ENCODE measurements around the gene NBAS.
"Not testable (repeated sequence)": the region's sequence is repeated elsewhere in the genome, so short reads cannot be mapped to it uniquely, and the experiment has no call there.

Gene NBAS

GRCh38 chr2:15436195-15436594 lies 124.9 kb downstream of the NBAS start:
- H3K27ac Mint-ChIP-seq, result no peak overlapping the region
- H3K36me3 Mint-ChIP-seq (ENCODE audit: low read depth), result peaks cover 4% of the 10 kb centered on the region
- no peaks in the 10 kb centered on the region for H3K9me3 Mint-ChIP-seq
- no peaks in the 10 kb centered on the region for H3K27me3 Mint-ChIP-seq (ENCODE audit: low read depth)
- no peak overlapping the region for H3K4me3 Mint-ChIP-seq
- DNase-seq (ENCODE audit: low spot score), result no peak
- peaks cover 2% of the 10 kb centered on the region for H3K4me1 Mint-ChIP-seq (ENCODE audit: low read depth)

GRCh38 chr2:15435474-15435873 lies 125.7 kb downstream of the NBAS start:
- H3K27ac Mint-ChIP-seq, result no peak overlapping the region
- no peaks in the 10 kb centered on the region for H3K27me3 Mint-ChIP-seq (ENCODE audit: low read depth)
- no peak for DNase-seq (ENCODE audit: low spot score)
- no peaks in the 10 kb centered on the region for H3K9me3 Mint-ChIP-seq
- peaks cover 2% of the 10 kb centered on the region for H3K4me1 Mint-ChIP-seq (ENCODE audit: low read depth)
- H3K4me3 Mint-ChIP-seq, result no peak overlapping the region
- H3K36me3 Mint-ChIP-seq (ENCODE audit: low read depth), result peaks cover 4% of the 10 kb centered on the region

GRCh38 chr2:15432642-15433256 lies 128.4 kb downstream of the NBAS start:
- Mint-ChIP-seq H3K27me3 (ENCODE audit: low read depth) (no peaks in the 10 kb centered on the region), H3K4me1 (ENCODE audit: low read depth) (no peaks in the 10 kb centered on the region), H3K9me3 (no peaks in the 10 kb centered on the region), H3K36me3 (ENCODE audit: low read depth) (no peaks in the 10 kb centered on the region), H3K27ac (no peak overlapping the region), H3K4me3 (no peak overlapping the region)
- DNase-seq (ENCODE audit: low spot score), result no peak

GRCh38 chr2:15429032-15429431 lies 132.1 kb downstream of the NBAS start:
- Mint-ChIP-seq H3K27ac (no peak overlapping the region), H3K4me1 (ENCODE audit: low read depth) (no peaks in the 10 kb centered on the region), H3K36me3 (ENCODE audit: low read depth) (peaks cover 3% of the 10 kb centered on the region), H3K4me3 (no peak overlapping the region), H3K27me3 (ENCODE audit: low read depth) (no peaks in the 10 kb centered on the region), H3K9me3 (no peaks in the 10 kb centered on the region)
- no peak for DNase-seq (ENCODE audit: low spot score)

DNA sequence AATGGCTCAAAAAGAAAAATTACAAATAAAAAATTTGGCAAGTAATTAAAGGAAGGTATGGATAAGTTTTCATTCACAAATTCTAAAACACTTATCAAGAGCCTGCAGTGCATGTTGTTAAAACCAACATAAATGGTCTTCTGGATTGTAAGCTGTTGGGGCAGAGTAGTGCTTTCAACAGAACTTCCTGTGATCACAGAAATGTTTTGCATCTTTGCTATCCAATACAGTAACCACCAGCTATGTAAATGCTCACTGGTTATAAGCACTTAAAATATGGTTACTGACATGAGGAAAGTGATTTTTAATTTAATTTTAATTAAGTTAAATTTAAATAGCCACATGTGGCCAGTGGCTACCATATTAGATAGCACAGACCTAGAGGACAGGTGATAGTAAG lies 133.1 kb downstream of the NBAS start:
- peaks cover 3% of the 10 kb centered on the region for H3K36me3 Mint-ChIP-seq (ENCODE audit: low read depth)
- H3K9me3 Mint-ChIP-seq, result no peaks in the 10 kb centered on the region
- H3K4me3 Mint-ChIP-seq, result no peak overlapping the region
- H3K27me3 Mint-ChIP-seq (ENCODE audit: low read depth), result no peaks in the 10 kb centered on the region
- no peak for DNase-seq (ENCODE audit: low spot score)
- no peak overlapping the region for H3K27ac Mint-ChIP-seq
- H3K4me1 Mint-ChIP-seq (ENCODE audit: low read depth), result no peaks in the 10 kb centered on the region

DNA sequence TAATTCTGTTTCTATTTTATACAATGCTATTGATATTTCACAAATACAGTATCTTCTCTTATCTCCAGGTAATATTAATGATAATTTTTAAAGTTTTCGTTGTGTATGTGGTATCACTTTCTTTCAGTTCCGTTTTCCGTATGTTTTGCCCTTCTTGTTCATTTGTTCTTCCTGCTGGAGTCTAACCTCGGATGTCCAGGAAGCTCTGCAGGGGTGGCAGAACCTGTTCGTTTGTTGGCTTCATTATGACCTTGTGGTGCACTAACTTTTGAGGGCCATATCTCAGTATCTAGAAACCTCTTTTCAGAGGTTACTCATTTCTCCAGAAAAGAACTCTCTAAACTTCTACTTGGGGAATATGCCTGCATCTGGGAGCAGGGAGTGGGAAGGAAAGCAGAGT lies 134.5 kb downstream of the NBAS start:
- Mint-ChIP-seq H3K36me3 (ENCODE audit: low read depth) (peaks cover 3% of the 10 kb centered on the region), H3K27me3 (ENCODE audit: low read depth) (no peaks in the 10 kb centered on the region), H3K27ac (no peak overlapping the region), H3K4me1 (ENCODE audit: low read depth) (no peaks in the 10 kb centered on the region), H3K9me3 (no peaks in the 10 kb centered on the region), H3K4me3 (no peak overlapping the region)
- no peak for DNase-seq (ENCODE audit: low spot score)

DNA sequence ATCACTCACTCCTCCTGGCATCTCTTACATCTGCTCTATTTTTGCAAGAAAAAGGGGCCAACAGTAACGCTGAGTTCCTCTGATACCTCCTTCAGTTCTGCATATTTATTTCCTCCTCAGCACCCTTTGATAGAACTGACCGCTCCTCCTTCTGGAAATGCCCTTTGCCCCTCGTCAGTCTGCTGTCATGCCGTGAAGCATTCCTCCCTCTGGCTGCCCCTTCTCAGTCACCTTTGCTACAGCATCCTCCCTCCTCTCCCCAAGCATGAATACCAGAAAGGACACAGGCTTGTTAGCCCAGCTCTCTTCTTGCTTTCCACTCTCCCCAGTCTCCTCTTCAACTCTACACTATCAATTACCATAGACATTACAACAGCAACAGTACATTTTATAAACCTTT lies 135.4 kb downstream of the NBAS start:
- Mint-ChIP-seq H3K9me3 (no peaks in the 10 kb centered on the region), H3K4me1 (ENCODE audit: low read depth) (no peaks in the 10 kb centered on the region), H3K27me3 (ENCODE audit: low read depth) (no peaks in the 10 kb centered on the region), H3K27ac (no peak overlapping the region), H3K4me3 (no peak overlapping the region), H3K36me3 (ENCODE audit: low read depth) (peaks cover 3% of the 10 kb centered on the region)
- DNase-seq (ENCODE audit: low spot score), result no peak

GRCh38 chr2:15421753-15422152 lies 139.4 kb downstream of the NBAS start:
- Mint-ChIP-seq H3K27ac (no peak overlapping the region), H3K4me1 (ENCODE audit: low read depth) (no peaks in the 10 kb centered on the region), H3K36me3 (ENCODE audit: low read depth) (peaks cover 3% of the 10 kb centered on the region), H3K27me3 (ENCODE audit: low read depth) (no peaks in the 10 kb centered on the region), H3K9me3 (no peaks in the 10 kb centered on the region), H3K4me3 (no peak overlapping the region)
- DNase-seq (ENCODE audit: low spot score), result no peak

DNA sequence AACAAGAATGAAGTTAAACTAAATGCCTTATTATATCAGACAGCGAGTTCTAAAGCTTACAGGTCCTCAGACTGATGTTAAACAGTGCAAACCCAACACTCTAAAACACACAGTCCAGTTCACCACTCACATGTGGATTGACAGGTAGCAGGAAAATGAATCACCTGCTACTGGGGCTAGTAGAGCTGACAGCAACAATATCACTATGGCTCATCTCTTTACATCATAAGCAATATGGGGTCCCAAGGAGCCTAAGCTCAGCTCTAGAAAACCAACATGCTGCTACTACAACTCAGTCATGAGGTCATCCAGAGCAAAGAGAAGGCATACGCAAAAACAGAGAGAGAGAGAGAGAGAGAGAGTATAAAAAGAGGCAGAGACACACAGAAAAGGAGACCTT lies 145.4 kb downstream of the NBAS start:
- no peak overlapping the region for H3K4me3 Mint-ChIP-seq
- DNase-seq (ENCODE audit: low spot score), result no peak
- no peak overlapping the region for H3K27ac Mint-ChIP-seq
- no peaks in the 10 kb centered on the region for H3K9me3 Mint-ChIP-seq
- no peaks in the 10 kb centered on the region for H3K4me1 Mint-ChIP-seq (ENCODE audit: low read depth)
- H3K36me3 Mint-ChIP-seq (ENCODE audit: low read depth), result peaks cover 18% of the 10 kb centered on the region
- no peaks in the 10 kb centered on the region for H3K27me3 Mint-ChIP-seq (ENCODE audit: low read depth)

- no peaks in the 10 kb centered on the region for H3K9me3 Mint-ChIP-seq
- no peaks in the 10 kb centered on the region for H3K27me3 Mint-ChIP-seq (ENCODE audit: low read depth)
- H3K4me3 Mint-ChIP-seq, result no peak overlapping the region
- DNase-seq (ENCODE audit: low spot score), result no peak
- peaks cover 15% of the 10 kb centered on the region for H3K36me3 Mint-ChIP-seq (ENCODE audit: low read depth)
- H3K27ac Mint-ChIP-seq, result no peak overlapping the region
- H3K4me1 Mint-ChIP-seq (ENCODE audit: low read depth), result peaks cover 3% of the 10 kb centered on the region
These were observed 148.4 kb downstream of the NBAS start for GRCh38 chr2:15412779-15413178.

GRCh38 chr2:15412309-15412708 lies 148.8 kb downstream of the NBAS start:
- no peaks in the 10 kb centered on the region for H3K27me3 Mint-ChIP-seq (ENCODE audit: low read depth)
- H3K4me1 Mint-ChIP-seq (ENCODE audit: low read depth), result peaks cover 3% of the 10 kb centered on the region
- H3K36me3 Mint-ChIP-seq (ENCODE audit: low read depth), result peaks cover 15% of the 10 kb centered on the region

GRCh38 chr2:15410884-15411283 lies 150.2 kb downstream of the NBAS start:
- Mint-ChIP-seq H3K4me3 (no peak overlapping the region), H3K27me3 (ENCODE audit: low read depth) (no peaks in the 10 kb centered on the region), H3K4me1 (ENCODE audit: low read depth) (peaks cover 3% of the 10 kb centered on the region), H3K36me3 (ENCODE audit: low read depth) (peaks cover 13% of the 10 kb centered on the region), H3K9me3 (no peaks in the 10 kb centered on the region), H3K27ac (no peak overlapping the region)
- DNase-seq (ENCODE audit: low spot score), result no peak

More at GRCh38 chr2:15412309-15412708, 148.8 kb downstream of the NBAS start:
- H3K9me3 Mint-ChIP-seq, result no peaks in the 10 kb centered on the region
- H3K27ac Mint-ChIP-seq, result no peak overlapping the region
- no peak for DNase-seq (ENCODE audit: low spot score)
- H3K4me3 Mint-ChIP-seq, result no peak overlapping the region

DNA sequence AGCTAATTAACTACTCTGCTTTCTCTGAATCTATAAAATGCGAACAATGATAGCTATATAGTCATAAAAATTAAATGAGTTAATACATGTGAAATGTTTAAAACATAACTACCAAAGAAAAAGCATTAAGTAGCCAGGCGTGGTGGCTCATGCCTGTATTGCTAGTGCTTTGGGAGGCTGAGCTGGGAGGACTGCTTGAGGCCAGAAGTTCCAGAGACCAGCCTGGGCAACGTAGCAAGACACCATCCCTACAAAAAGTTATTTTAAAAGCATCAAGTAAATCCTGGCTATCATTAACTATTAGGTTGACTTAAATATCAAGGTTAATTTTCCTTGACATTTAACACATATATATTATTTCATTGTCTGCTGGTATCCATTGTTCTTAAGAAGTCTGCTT lies 152.4 kb downstream of the NBAS start:
- Mint-ChIP-seq H3K4me3 (no peak overlapping the region), H3K9me3 (no peaks in the 10 kb centered on the region), H3K36me3 (ENCODE audit: low read depth) (peaks cover 16% of the 10 kb centered on the region), H3K4me1 (ENCODE audit: low read depth) (peaks cover 3% of the 10 kb centered on the region), H3K27ac (no peak overlapping the region), H3K27me3 (ENCODE audit: low read depth) (no peaks in the 10 kb centered on the region)
- DNase-seq (ENCODE audit: low spot score), result no peak

DNA sequence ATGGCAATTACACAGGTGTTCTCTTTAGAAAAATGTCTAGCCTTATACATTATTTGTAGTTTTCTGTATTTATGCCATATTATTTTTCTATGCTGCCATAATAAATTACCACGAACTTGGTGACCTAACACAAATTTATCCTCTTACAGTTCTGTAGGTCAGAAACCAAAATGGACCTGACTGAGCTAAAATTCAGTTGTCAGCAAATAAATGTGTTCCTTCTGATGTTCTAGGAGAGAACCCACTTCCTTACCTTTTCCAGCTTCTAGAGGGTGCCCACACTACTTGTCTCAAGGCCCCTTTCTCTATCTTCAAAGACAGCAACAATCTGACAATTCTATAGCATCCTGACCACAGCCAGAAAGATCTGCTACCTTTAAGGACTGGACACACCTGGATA lies 153.5 kb downstream of the NBAS start:
- Mint-ChIP-seq H3K27me3 (ENCODE audit: low read depth) (no peaks in the 10 kb centered on the region), H3K27ac (no peak overlapping the region), H3K9me3 (no peaks in the 10 kb centered on the region), H3K4me3 (no peak overlapping the region), H3K4me1 (ENCODE audit: low read depth) (peaks cover 3% of the 10 kb centered on the region), H3K36me3 (ENCODE audit: low read depth) (peaks cover 14% of the 10 kb centered on the region)
- no peak for DNase-seq (ENCODE audit: low spot score)

GRCh38 chr2:15404511-15404910 lies 156.6 kb downstream of the NBAS start:
- not testable (repeated sequence) for DNase-seq (ENCODE audit: low spot score); H3K9me3 Mint-ChIP-seq; H3K4me3 Mint-ChIP-seq; H3K27ac Mint-ChIP-seq; H3K4me1 Mint-ChIP-seq (ENCODE audit: low read depth); H3K27me3 Mint-ChIP-seq (ENCODE audit: low read depth)
- peaks cover 11% of the 10 kb centered on the region for H3K36me3 Mint-ChIP-seq (ENCODE audit: low read depth)

Measured in T-helper 2 cell treated with Interferon-gamma antibody and Interleukin-4, amounts not matched to agents 5 μg/mL and 100 μg/mL, for 36 hours (primary cell).